AG20443 (cell line): ENCODE results near the gene SLC35C1.
"Not testable (repeated sequence)": the region's sequence is repeated elsewhere in the genome, so short reads cannot be mapped to it uniquely, and the experiment has no call there.

Source experiments
- DNase-seq: peaks from one replicate; pipeline ENCODE4 v3.0.0; 2012; ENCODE audit warnings: low spot score, mixed read lengths

Gene SLC35C1

DNA sequence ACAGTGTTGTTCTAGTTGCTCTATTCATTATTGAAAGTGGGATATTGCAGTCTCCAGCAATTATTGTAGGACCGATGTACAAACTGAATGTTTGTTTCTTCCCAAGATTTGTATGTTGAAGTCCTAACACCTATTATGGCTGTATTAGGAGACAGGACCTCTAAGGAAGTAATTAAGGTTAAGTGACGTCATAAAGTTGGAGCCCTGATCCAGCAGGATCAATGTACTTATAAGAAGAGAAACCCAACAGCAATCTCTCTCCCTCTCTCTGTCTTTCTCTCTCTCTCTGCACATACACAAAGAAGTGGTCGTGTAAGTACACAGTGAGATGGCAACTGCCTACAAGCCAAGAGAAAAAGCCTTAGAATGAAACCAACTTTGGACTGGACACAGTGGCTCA, 16.1 kb upstream of the SLC35C1 start:
- no peak for DNase-seq

DNA sequence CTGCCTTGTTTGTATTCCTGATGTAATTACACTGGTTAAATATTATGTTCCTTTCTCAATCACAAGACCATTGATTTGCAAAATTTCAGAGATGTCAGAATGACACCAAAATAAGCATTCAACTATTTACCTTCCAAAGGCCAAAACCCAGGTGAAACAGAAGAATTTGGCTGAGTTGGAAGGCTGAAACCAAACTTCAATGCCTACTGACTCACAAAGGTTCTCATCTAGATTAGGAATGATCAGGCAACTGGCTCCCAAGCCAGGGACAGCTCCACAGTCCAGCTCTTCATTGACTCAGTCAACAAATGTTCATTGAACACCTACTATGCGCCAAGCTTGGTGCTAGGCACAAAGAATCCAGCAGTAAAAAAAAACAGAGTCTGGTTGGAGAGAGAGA, 13.4 kb upstream of the SLC35C1 start:
- DNase-seq, result no peak

DNA sequence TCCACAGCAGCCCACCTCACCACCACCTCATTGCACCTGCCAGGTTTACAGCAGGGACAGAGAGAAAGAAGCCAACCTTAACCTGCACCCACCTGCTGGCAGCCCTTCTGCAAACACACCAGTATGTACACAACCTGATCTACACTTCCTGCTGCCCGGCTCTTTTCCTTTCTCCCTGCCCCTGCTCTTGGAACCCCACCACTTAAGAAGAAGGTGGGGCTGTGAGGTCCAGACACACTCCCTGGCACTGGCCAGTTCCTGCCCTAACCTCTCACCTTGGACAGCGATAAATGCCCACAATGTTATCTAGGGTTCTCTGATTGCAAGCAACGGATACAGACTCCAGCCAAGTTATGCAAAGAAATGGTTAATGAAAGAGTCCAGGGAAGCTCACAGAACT, 10.8 kb upstream of the SLC35C1 start:
- DNase-seq, result no peak

DNA sequence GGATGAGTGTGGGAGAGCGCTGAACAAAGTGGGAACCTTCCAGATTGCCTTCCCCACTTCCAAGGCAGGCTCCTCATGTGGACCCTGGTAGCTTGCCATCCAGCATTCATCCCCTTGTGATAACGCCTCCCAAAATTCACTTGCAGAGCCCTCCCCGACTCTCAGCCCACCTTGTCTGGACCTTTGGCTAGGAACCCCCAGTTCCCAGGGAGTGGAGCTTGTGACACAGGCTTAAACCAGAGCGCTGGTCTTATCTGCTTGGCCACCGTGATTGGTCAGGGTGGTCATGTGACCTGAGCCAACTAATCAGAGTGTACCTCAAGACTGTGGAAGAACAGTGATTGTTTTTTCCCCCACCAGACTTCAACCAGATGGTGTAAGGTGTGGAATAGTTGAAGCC, 9.6 kb upstream of the SLC35C1 start:
- peak; percentile 9 for DNase-seq

DNA sequence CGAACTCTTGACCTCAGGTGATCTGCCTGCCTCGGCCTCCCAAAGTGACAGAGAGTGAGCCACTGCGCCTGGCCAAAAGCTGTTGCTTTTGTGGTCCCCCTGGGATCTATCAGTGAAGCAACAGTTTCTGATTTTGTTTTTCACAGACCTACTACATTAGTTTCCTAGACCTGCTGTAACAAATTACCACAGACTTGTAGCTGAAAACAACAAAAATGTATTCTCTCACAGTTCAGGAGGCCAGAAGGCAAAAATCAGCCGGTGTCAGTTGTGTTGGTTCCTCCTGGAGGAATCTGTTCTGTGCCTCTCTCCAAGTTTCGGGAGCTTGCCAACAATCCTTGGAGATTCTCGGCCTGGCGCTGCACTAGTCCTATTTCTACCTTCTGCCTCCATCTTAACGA, 8.5 kb upstream of the SLC35C1 start:
- no peak for DNase-seq

DNA sequence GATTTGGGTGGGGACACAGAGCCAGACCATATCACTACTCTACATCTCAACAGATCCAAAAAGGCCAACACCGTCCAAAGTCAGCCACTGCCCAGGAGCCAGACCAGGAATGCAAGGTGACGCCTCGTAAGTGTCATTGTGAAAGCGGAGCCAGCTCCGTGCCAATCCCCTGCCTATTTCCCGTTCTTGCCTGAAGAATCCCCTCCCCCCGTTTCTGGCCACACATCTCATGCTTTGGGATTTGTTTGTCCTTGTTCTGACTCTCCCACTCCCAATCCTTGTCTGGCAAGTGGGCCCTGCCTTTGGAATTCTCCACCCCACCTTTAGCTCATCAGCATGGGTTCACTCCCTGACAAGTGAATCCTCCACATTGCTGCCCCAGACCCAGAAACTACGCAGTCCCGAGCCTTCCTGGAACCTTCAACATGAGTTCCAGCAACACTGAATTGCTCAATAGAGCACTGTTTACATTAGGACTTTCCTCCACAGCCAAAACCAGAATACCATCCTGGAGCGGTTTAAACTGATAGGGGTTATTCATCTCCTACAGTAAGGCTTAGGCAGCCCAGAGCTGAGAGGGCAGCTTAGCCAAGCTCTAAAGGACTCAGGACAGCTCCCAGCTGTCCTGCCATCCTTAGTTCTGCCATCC, 6.0 kb upstream of the SLC35C1 start:
- peak; percentile 30 for DNase-seq

DNA sequence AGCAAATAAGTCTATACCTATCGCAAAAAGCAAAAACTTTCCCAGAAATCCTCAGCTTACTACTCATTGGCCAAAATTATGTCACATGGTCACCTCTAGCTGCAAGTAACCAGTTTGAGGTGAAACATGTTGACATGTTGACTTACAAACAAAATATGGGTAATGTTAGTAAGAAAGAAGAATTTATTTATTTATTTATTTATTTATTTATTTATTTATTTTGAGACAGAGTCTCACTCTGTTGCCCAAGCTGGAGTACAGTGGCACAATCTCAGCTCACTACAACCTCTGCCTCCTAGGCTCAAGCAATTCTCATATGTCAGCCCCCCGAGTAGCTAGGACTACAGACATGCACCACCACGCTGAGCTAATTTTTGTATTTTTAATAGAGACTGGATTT, 5.4 kb upstream of the SLC35C1 start:
- no peak for DNase-seq

DNA sequence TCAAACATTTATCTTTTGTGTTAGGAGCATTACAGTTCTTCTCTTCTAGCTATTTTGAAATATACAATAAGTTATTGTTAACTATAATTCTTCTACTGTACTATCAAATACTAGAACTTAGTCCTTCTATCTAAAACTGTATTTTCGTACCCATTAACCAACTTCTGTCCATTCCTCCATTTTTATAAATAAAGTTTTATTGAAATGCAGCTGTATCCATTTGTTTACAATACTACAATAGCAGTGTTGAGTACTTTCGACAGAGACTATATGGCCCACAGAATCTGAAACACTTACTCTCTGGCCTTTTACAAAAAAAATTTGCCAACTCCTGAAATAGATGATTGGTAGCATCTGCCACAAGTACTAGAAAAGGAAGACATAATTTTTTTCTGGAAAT, 4.7 kb upstream of the SLC35C1 start:
- no peak for DNase-seq

DNA sequence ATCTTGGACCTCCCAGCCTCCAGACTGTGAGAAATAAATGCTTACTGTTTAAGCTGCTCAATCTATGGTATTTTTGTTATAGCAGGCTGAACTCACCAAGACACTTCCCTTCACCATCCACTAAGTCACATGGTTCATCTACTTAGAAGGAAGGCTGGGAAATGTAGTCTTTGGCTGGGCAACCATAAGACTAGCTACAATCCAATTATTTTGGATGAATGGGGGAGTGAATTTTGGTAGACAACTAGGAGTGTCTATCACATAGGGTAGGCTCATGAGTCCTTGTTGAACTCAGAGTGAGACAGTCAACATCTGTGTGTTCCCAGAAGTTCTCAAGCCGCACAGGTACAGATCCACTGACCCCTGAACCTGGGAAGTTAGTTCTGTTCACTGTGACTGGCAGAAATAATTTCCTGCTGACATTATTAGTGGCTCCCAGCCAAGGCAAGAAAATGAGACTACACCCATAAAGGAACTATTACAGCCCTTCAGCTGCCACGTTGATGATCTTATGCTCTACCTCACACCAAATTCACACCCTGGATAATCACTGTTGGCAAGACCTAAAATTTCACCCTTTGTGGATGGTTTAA, 3.1 kb upstream of the SLC35C1 start:
- DNase-seq, result peak; percentile 11

DNA sequence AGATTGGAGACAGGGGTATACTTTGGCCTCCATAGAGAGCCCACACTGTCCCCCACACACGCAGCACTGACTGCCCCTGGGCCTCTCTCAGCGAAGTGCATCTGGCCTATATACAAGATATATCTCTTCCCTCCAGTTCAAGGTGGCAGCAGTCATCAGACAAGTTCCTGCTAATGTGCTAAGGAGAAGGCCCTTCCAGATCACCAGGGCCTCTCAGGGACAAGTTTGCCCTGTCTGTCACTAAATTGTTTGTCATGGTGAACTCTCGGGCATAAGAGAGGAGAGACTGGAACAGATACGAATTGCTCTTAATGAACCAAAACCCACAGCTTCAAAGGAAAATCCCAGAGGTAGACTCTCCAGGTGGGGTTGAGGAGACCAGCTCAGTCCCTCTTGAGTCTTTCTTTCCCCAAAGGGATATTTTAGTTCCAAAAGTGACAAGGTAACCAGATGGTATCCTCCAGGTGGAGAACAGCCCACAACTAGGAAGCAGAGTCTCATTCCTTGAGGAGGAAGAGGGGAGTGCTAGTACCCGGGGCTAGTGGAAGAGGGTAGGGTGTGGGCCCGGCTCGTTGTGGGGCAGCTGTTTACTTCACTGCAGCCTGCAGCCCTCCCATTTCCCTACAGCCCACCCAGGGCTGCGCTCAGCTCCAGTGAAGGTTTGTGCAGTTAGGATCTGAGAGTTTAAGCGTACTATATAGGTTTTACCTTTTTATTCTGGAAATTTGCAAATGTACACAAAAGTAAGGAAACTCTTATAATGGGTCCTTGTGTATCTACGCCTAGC, 2.2 kb upstream of the SLC35C1 start:
- no peak for DNase-seq

DNA sequence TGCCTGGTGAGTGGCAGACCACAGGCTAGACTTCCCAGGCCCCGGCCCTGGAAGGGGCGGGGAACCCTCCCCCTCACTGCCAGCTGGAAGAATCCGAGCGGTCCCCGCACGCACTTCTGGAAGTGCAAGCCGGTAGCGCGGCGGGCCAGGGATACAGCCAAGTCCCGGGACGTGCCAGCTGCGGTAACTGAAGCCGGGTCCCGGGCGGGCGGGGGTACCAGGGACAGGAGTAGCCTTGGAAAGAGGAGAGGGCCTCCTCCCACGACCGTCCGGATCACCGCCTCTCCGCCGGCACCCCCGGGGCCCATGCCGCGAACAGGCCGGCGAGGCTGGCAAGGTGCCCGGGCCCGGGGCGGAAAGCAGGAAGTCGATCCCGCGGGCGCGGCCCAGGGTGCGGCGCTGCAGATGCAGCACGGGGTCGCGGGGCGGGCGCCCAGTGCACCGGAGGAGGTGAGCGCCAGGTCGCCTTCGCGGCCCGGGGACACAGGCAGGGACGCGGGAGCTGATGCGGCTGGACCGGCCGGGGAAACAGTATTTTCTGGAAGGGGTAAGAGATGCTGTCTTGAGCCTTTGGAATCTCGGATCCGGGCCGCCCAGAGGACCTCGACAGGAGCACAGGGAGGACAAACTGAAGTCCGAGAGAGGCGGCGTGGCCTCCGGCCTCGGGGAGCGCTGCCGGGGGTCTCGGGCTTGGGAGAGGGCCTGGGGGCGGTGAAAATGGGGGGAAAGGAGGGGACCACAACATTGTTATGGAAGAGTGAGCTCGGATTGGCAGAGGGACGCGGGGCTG, 783 bp upstream of the SLC35C1 start:
- peak; percentile 80 for DNase-seq

DNA sequence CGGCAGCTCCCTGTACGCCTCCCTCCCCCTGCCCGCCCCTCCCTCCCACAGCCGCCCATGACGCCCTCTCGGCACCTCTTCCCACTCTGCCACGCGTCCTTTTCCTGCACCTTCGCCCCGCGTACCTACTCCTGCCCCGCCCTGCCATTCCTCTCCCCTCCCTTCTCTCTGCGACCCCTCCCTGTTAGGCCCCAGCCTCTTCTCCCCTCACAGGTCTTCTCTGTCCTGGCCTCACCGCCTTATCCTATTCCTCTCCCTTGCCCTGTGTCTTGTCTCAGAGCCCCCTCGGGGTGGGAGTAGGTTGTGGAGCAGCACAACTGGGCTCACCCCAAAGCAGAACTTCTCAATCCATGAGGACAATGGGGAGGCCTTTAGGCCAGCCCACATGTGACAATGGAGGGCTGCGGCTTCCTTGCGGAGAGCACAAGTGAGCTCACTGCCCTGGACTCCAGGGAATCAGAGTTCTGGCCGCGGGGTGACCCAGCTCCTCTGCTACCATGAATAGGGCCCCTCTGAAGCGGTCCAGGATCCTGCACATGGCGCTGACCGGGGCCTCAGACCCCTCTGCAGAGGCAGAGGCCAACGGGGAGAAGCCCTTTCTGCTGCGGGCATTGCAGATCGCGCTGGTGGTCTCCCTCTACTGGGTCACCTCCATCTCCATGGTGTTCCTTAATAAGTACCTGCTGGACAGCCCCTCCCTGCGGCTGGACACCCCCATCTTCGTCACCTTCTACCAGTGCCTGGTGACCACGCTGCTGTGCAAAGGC, 539 bp downstream of the SLC35C1 start:
- DNase-seq, result peak; percentile 75

DNA sequence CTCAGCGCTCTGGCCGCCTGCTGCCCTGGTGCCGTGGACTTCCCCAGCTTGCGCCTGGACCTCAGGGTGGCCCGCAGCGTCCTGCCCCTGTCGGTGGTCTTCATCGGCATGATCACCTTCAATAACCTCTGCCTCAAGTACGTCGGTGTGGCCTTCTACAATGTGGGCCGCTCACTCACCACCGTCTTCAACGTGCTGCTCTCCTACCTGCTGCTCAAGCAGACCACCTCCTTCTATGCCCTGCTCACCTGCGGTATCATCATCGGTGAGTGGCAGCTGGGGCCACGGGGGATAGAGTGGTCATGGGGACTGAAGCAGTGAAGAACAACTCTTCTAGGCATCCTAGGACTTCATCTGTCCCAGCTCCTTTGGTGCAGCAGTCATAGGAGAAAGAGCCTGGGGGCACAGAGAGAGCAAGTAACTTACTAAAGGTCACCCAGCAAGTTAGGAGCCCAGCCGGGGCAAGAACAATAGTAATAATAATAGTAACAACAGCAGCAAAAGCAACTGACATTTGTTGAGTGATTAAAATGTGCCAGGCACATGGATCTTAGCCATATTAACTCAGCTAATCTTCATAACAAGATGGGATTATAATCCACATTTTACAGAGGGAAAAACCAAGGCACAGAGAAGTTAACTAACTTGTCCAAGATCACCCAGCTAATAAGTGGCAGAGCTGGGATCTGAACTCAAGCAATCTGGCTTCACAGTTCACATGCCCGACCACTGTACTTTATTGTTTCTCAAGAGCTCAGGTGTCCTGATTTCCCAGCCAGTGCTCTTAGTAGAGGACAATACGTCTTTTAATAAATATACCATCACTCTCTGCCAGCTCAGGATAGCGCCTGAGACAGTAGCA, 1.4 kb downstream of the SLC35C1 start:
- DNase-seq, result no peak

DNA sequence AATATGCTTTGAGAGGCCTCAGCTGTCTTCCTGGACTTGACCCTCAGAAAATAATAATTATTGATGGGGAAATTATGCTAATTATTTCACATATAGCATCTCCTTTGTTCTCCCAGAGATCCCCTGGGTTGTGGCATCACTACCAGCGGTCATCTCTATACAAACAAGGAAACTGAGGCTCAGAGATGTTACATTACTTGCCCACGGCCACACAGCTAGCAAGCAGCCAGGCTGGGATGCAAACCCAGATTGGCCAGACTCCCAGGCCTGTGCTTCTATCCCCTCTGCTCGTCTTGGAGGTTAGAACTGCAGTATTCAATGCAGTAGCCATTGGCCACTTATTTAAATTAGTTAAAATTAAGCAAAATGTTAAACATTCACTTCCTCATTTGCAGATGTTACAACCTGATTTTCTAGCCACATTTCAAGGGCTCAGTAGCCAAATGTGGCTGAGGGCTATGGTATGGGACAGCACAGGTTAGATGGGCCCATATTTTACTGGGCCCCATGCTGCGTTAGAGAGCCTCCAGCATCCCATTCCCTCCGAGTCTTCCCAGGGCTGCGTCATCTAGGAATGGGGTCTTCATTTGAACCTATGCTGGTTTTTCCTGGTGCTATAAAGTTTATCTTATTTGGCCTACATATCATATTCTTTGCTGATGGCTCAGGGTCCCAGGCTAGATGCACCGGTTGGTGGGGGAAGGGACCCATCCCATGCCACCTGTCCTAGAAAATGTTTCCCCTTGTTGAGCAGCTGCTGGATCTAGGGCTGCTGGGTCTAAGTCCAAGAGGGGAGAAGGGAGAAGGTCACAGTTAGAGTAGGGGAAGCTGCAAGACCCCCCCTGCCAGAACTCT, 2.2 kb downstream of the SLC35C1 start:
- peak; percentile 9 for DNase-seq

DNA sequence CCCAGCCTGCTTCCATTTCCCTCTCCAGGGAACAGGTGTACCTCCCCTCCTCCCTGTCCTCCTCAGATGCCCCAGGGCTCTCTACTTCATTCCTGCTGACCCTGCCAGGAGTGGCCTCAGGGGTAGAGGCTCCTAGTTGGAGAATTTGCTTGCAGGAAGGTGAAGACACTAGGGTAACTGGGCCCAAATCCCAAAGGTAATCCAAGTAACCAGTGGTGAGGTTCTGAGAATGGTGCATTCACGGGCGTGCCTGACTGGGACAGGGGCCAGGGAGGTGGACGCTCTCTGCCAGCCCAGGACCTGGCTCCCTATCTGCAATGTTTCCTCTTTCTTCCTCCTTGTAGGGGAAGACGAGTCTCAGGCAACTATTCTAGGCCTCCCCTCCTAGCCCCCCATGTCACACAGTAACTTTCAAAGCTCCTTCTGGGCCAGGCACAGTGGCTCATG, 2.9 kb downstream of the SLC35C1 start:
- DNase-seq, result no peak

DNA sequence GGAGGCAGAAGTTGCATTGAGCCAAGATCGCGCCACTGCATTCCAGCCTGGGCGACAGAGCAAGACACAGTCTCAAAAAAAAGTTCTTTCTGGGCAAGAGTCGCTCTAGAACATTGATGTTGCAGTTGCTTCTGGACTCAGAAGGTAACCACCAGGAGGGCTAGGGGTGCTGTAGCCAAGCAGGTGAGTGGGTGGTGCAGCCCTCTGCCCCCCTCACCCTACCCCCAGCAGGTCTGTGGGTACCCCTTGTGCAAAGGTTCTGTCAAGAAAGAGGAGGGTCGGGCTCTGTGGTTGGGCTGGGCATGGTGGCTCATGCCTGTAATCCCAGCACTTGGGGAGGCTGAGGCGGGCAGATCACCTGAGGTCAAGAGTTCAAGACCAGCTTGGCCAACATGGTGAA, 3.5 kb downstream of the SLC35C1 start:
- DNase-seq, result not testable (repeated sequence)

DNA sequence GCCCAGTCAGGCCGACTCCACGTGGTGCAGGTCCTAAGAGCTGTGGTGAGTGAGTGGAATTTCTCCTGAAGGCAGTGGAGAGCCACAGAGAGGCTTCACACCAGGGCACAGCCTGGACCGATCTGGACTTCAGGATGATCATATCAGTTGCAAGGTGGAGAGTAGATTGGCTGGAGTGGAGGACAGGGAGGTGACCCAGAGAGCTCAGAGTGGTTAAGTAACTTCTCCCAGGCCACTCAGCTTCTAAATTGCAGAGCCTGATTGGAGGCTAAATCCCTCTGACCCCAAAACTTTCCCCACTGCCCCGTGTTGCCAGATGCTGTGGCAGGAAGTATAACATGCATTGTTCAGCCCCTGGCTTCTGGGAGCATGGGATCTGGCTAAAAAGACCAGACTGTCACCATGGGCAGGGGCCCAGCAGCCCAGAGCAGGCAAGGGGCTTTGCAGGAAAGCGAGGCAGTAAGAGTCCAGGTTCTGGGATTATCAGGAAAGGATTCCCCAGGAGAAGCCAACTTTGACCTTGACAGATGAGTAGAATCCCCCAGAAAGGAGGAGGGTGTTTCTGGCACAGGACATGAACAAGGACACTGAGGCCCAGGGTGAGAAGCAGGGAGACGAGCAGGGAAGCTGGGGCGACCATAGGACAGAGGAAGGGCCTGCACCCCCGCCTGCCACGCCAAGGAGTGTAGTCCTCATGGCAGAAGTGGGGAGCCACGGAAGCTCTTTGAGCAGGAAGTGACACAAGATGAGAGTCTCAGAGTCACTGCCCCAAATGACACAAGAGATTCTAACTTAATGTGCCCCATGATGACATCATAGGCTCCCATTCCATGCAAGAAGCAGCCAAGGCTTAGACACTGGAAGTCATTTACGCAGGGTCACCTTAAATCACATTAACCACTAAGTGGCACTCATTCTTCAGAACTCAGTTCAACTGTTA, 4.8 kb downstream of the SLC35C1 start:
- no peak for DNase-seq

DNA sequence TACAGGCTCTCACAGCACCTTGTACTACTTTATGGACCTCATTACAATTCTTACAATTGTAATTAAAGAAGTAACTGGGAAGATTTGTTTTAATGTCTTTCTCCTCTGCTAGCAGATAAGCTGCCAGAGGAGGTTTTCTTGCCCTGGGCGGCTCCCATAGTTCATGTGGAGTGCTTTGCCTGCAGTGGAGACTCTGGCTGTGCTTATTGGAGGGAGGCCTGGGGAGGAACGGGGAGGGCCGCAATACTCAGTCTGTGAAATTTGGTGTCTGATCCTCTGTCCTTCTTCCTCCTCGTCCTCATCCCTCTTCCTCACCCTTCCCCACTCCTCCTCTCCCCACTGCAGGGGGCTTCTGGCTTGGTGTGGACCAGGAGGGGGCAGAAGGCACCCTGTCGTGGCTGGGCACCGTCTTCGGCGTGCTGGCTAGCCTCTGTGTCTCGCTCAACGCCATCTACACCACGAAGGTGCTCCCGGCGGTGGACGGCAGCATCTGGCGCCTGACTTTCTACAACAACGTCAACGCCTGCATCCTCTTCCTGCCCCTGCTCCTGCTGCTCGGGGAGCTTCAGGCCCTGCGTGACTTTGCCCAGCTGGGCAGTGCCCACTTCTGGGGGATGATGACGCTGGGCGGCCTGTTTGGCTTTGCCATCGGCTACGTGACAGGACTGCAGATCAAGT, 5.6 kb downstream of the SLC35C1 start:
- no peak for DNase-seq
